GM19395 (cell line): Measurements from ENCODE around the gene OOSP2.
"Not testable (repeated sequence)": the region's sequence is repeated elsewhere in the genome, so short reads cannot be mapped to it uniquely, and the experiment has no call there.

Experiments used
- ATAC-seq: cut with Tn5 transposase; IDR thresholded peaks from one replicate; pipeline ENCODE4 v1.9.1; 2021; ENCODE audit warnings: mild to moderate bottlenecking, moderate library complexity; ENCODE audit not compliant: unreplicated experiment

OOSP2 gene, protein sequence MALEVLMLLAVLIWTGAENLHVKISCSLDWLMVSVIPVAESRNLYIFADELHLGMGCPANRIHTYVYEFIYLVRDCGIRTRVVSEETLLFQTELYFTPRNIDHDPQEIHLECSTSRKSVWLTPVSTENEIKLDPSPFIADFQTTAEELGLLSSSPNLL

DNA sequence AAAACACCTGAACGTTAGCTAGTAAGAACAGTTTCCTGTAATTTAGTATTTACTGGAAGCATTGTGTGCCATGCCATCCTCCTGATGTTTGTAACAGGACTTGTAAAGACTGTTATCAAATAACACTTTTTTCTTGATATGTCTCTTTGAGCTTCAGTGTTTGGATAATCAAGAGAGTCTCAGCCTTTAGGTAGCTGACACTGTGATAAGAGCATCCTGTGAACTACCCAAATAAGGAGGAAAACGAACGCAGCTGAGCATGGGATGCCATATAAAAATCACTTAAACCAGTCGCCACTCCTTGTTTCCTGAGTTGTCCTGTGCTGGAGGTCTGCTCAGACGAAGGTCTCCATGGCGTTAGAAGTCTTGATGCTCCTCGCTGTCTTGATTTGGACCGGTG, at the start of gene OOSP2:
OOSP2 (plus strand) TSS at position 301 of the 400 bp plus-strand sequence; CDS start at position 352, 51 bp downstream.
- ATAC-seq = no peak

DNA sequence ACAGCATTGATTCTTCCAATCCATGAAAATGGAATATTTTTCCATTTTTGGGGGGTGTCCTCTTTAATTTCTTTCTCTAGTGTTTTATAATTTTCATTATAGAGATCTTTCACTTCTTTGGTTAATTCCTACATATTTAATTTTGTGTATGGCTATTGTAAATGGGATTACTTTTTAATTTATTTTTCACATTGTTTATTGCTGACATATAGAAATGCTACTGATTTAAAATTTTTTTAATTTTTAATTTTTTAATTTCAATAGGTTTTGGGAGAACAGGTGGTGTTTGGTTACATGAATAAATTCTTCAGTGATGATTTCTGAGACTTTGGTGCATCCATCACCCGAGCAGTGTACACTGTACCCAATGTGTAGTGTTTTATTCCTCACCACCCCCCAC, 49.8 kb upstream of the OOSP2 start:
- ATAC-seq = no peak

DNA sequence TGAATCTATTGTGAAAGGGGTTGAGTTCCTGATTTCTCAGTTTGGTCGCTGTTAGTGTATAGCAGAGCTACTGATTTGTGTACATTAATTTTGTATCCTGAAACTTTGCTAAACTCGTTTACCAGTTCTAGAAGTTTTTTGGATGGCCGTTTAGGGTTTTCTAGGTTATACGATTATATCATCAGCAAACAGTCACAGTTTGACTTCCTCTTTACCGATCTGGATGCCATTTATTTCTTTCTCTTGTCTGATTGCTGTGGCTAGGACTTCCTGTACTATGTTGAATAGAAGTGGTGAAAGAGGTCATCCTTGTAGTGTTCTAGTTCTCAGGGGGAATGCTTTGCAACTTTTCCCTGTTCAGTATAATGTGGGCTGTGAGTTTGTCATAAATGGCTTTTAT, 47.8 kb upstream of the OOSP2 start:
- no peak for ATAC-seq

DNA sequence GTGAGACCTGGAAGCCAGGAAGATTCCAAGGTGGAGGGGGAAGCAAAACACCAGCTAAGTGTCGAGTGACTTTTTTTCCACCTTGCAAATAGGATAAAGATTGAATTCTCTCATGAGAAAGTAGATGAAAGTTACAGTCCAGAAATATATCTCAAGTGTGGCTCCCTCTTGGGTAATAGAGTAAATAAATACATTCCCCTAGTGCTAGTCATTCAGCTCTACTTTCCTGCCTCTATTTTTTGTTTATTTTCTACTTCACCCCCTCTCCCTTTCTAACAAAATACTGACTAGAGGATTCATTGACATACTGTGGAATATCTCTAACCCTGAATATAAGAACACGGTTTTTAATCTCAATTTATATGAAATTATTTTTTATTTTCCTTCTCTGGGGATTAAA, 42.4 kb upstream of the OOSP2 start:
- no peak for ATAC-seq

DNA sequence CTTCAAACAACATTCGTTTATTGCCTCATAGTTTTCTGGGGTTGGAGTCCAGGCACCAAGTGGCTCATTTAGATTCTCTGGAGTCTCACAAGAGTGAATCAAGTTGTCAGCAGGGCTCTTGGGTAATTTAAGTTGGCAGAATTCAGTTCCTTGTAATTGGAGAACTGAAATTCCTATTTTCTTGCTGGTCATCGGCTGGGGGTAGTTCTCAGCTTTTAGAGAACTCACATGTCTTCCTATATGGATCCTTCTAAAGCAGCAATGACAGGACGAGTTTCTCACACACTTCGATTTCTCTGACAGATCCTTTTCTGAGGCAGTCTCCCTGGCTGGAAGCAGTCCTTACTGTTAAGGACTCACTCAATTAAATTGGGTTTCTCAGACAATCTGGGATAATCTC, 40.5 kb upstream of the OOSP2 start:
- no peak for ATAC-seq

DNA sequence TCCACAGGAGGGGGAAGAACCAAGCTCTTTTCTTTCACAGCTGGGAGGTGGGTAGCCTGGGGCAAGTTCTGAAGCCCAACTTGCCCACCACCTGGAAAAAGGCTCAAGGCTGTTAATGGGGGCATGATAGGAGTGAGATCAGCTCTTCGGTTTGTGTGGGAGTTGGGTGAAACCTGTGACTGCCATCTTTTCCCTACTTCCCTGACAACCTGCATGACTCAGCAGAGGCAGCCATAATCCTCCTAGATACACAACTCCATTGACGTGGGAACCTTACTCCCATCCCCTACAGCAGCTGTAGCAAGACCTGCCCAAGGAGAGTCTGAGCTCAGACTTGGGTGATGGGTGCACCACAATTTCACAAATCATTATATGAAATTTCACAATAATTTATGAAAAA, 36.5 kb upstream of the OOSP2 start:
- no peak for ATAC-seq

DNA sequence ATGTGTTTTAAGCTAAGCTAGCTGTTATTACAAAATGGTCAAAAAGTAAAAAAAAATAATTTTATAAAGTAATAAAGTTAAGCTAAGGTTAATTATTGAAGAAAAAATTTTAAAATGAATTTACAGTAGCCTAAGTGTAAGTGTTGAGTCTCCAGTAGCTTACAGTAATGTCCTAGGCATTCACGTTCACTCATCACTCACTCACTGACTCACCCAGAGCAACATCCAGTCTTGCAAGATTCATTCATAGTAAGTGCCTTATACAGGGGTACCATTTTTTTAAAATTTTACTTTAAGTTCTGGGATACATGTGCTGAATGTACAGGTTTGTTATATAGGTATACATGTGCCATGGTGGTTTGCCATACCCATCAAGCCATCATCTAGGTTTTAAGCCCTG, 34.8 kb upstream of the OOSP2 start:
- no peak for ATAC-seq

DNA sequence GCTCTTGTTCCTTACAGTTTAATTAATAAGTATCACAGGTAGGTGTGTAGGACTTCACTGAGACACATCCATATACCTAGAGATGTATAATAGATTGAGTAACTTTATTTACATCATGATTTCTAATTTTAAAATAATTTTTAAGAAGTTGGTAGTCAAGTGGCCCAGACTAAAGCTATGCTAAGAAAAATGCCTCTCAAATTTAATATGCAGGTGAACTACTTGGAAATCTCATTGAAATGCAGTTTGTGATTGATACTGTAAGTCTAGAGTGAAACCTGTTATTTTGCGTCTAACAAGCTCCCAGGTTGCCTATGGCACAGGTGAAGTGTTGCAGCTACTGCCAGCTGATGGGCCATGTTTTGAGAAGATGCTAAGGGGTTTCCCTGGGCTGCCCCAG, 23.3 kb upstream of the OOSP2 start, which contains the start of gene OOSP4B:
OOSP4B (plus strand) TSS at position 301 of the 400 bp plus-strand sequence.
- ATAC-seq = no peak

DNA sequence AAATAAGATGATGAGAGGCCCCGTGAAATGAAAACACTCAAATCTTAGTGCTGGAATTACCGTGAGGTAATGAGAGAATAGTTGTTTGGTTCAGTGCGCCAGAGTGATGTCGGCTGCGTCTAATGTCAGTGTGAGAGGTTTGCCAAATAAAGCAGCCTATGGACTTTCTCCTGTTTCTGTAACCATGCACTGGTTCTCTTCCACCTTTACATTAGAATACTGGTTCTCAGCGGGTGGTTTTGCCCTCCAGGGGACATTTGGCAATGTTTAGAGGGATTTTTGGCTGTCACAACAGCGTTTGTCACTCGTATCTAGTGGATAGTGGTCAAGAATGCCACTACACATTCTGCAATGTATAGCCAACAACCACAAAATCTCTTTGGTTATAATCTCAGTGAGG, 22.2 kb upstream of the OOSP2 start:
- no peak for ATAC-seq

DNA sequence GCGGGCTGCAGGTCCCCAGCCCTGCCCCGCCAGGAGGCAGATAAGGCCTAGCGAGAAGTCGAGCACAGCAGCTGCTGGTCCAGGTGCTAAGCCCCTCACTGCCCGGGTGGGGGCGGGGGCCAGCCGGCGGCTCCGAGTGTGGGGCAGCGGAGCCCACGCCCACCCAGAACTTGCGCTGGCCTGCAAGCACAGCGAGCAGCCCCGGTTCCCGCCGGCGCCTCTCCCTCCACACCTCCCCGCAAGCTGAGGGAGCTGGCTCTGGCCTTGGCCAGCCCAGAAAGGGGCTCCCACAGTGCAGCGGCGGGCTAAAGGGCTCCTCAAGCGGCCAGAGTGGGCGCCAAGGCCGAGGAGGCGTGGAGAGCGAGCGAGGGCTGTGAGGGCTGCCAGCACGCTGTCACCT, 19.8 kb upstream of the OOSP2 start:
- not testable (repeated sequence) for ATAC-seq

DNA sequence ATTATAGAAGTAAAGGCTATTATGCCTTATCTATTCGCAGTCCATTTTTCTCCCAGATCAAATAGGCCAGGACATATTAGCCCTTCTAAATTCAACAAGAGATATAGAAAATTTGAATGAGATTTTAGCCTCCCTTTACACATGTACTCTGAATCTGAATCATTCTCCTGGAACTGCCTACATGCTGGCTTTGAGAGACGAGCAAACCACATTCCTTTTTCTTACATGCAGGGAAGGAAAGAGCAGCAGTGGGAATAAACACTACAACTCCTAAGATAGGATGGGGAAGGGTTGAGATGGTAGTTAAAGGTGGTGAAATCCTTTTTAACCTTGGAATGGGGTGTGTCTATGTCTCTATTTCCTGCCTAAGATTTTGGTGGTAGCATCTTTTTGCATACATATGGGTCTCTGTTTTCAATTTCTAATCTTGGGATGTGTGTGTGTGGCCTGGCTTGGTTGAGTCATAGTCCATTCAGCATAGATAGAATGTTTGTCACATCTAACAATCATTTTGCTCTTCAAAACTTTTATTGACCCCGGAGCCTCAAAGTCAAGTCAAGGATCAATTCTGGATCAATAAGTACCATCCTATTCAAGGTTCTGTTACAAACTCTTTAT, 11.1 kb upstream of the OOSP2 start:
- no peak for ATAC-seq

DNA sequence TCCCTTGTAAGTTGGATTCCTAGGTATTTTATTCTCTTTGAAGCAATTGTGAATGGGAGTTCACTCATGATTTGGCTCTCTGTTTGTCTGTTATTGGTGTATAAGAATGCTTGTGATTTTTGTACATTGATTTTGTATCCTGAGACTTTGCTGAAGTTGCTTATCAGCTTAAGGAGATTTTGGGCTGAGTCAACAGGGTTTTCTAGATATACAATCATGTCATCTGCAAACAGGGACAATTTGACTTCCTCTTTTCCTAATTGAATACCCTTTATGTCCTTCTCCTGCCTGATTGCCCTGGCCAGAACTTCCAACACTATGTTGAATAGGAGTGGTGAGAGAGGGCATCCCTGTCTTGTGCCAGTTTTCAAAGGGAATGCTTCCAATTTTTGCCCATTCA, 10.2 kb downstream of the OOSP2 start:
- not testable (repeated sequence) for ATAC-seq

DNA sequence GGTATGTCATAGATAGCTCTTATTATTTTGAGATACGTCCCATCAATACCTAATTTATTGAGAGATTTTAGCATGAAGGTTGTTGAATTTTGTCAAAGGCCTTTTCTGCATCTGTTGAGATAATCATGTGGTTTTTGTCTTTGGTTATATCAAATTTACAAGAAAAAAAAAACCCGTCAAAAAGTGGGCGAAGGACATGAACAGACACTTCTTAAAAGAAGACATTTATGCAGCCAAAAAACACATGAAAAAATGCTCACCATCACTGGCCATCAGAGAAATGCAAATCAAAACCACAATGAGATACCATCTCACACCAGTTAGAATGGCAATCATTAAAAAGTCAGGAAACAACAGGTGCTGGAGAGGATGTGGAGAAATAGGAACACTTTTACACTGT, 10.6 kb downstream of the OOSP2 start:
- ATAC-seq = not testable (repeated sequence)

DNA sequence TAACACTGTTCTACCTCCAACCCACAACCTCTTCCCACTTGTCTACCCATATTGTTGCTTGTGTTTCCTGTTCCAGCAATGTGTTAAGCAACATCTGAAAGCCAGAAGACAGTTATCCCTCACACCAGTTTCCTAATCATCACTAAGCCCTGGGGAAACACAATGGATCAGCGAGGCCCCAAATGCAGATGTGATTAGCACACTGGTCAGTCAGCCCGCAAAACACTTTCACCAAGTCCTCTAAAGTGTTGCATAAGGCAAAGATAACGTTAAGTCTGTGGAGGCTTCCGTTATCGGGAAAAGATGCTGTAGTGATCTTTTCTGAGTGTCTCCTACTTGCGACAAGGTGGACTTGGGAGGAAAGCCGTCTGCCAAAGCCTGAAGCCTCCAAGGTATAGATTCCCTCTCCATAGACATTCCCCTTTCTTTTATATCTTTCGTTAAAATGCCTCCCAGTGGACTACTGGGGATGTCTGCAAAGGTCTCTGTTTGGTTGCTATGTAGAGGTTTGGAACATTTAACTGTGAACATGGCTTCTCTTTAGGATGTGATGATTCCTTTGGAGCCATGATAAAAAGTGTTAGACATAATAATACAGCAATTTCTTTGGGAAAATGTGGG, 16.2 kb downstream of the OOSP2 start, which contains the start of gene MS4A3:
MS4A3 (plus strand) TSS at position 317 of the 621 bp plus-strand sequence. CDS start 4,496 bp downstream, outside the sequence.
- no peak for ATAC-seq

DNA sequence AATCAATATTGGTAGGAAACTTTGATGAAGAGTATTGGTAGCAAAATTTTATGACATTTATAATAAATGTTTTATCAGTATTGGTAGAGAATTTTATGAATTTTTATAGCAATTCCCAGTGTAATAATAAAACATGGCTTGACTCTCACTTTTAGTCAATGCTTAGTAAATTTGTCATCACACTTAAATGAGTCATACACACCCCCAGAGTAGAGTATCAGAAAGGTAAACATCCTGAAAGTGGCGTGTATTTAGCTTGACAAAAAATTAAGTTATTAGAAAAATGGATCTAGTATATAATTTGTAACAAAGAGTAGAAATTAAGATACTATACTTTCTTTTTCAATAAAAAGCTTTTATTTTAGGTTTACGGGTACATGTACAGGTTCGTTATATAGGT, 18.8 kb downstream of the OOSP2 start:
- no peak for ATAC-seq

DNA sequence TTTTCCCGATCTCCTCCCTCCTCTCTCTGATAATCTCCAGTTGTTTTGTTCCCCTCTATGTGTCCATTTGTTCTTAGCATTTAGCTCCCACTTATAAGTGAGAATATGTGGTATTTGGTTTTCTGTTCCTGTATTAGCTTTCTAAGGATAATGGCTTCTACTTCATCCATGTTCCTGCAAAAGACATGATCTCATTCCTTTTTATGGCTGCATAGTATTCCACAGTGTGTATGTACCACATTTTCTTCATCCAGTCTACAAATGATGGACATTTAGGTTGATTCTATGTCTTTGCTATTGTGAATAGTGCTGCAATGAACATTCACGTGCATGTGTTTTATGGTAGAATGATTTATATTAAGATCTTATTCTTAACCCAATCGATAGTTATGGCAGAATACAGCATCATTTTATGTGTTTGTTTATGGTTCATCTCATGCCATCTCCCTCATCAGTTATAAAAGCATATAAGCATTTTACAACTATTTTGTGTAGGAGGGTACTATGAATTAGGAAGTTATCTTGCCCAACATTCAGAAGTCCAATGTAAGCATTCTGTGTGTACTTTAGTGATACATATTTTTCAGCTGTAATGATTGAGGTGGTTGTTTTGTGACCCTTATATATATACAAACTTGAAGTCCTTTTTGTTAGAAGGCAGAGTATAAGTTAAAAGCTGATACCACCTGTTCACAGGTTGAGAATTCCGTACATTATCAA, 19.5 kb downstream of the OOSP2 start:
- ATAC-seq = no peak

DNA sequence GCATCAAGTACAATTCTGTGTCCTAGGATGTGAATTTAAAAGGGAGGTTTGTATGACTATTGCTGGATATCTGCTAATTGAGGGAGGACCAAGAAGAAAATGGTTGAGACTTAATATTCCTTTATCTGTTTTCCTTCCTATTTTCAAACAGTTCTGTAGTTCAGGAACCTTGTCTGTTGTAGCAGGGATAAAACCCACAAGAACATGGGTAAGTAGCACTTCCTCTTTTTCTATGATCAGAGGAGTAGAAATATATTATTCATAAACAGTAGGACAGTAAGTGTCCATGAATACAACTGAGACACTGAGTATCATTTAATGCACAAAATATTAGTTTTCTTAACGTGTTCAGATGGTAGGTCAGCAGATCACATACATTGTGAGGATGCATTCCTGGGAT, 23.9 kb downstream of the OOSP2 start:
- ATAC-seq = no peak

DNA sequence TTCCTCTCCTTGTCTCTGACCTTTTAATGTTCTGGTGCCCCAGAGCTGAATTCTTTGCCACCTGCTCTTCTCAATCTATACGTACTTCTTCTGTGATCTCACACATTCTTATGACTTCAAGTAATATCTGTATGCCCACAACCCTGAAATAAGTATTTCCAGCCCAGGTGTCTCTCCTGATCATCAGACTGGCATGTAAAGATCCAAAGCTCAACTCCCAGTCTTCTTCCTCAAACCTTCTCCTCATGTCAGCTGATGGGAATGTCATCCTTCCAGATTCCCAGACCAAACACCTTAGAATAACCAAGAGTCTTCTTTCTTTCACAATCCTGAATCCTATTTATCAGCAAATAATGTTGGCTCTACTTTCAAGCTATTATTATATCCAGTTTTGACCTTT, 25.6 kb downstream of the OOSP2 start:
- ATAC-seq = no peak

DNA sequence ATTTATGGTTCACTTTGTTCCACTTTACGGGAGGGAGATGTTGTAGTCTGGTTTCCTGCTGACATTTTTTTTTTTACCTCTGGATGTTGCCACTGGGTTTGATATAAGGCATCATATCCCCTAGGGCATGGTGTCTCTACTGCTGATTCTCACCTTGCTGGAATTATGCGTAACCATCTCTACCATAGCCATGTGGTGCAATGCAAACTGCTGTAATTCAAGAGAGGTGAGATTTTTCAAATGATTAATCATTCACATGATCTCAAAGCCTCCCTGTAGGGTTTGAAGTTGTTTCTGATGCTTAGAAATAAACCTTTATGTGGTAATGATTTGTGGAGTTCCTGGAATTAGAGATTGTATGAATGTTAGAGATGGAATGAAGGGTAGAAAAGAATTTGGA, 29.2 kb downstream of the OOSP2 start:
- ATAC-seq = no peak

DNA sequence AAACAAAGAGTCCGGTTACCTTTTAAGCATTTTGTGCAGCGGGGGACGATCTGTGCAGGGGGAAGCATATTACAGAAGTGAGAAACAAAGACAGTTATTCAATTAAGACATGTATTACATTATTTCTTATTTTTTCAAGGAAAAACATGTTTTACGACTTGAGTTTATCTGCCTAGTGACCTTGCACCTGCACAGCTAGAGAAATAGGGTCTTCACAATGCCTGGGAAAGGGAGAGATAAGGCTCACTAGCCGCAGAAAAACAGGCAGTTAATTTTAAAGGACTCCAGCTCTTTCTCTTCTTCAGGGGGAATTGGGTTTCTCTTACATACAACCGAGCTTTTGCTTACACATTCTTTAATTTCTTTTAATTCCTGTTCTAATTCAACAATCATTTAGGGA, 31.4 kb downstream of the OOSP2 start:
- not testable (repeated sequence) for ATAC-seq

DNA sequence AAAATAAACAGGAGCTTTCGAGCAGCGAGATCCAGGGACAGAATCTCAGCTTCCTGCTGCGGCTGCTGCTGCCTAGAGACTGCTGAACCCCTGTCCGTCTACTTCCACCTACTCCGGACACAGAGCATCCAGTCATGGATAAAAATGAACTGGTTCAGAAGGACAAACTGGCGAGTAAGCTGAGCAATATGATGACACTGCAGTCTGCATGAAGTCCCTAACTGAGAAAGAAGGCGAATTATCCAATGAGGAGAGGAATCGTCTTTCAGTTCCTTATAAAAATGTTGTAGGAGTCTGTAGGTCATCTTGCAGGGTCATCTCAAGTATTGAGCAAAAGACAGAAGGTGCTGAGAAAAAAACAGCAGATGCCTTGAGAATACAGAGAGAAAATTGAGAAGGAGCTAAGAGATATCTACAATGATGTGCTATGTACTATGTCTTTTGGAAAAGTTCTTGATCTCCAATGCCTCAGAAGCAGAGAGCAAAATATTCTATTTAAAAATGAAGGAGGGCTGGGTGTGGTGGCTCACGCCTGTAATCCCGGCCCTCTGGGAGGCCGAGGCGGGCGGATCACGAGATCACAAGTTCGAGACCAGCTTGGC, 37.1 kb downstream of the OOSP2 start:
- no peak for ATAC-seq
